SK-N-SH (cell line): ENCODE measurements around the gene HEPN1. TPM values are rescaled to one million over a fixed set of nuclear protein-coding genes. Genes with fewer than 3 reads are reported as not detected.

Experiments
- CTCF ChIA-PET: fragments of 300-600, 350-600 bp; formaldehyde crosslinking; extraction: SDS; loops from one replicate; lab custom pipeline; 2021; lab: Yijun Ruan, JAX
- POLR2A ChIA-PET: fragments of 350-600 bp; sonication (Branson Sonifier 250); formaldehyde crosslinking; extraction: SDS; loops from one replicate; lab custom pipeline; 2020; ENCODE audit warnings: antibody characterized with exemption, inconsistent platforms; lab: Yijun Ruan, JAX
- DNase-seq: peaks from one replicate; pipeline ENCODE4 v3.0.0; 2012
- H2AFZ ChIP-seq: fragments of 200-600 bp; sonication (generic); 2 replicates; pipeline ENCODE4 v1.8.1; 2016; ENCODE audit warnings: antibody characterized with exemption, mild to moderate bottlenecking, low read depth
- H3F3A ChIP-seq: fragments of 200-600 bp; sonication (generic); replicated peaks from 2 replicates; pipeline ENCODE3; 2016; ENCODE audit warnings: antibody characterized with exemption, mild to moderate bottlenecking; ENCODE audit not compliant: insufficient read depth
- H3K27ac ChIP-seq, 2 experiments: fragments of 200-500 bp in 1 of 2; fragments of 200-600 bp in 1 of 2; sonication (Bioruptor generic) in 1 of 2; sonication (generic), shearing (Covaris generic) in 1 of 2; 2 replicates each; pipeline versions ENCODE4 v1.5.1 to v1.6.1; 2014 to 2016; ENCODE audit warnings: low read depth in 2 of 2, inconsistent platforms in 1 of 2, low read length in 1 of 2, mild to moderate bottlenecking in 1 of 2, mixed read lengths in 1 of 2
- H3K27me3 ChIP-seq: fragments of 200-600 bp; sonication (generic), shearing (Covaris generic); 2 replicates; pipeline ENCODE4 v1.6.1; 2016; ENCODE audit warnings: mixed run types; ENCODE audit not compliant: insufficient read depth
- H3K36me3 ChIP-seq, 2 experiments: fragments of 200-500 bp in 1 of 2; fragments of 200-600 bp in 1 of 2; sonication (Bioruptor generic) in 1 of 2; sonication (generic) in 1 of 2; replicated peaks in 1 of 2; 2 replicates each; pipeline versions ENCODE3 to v1.5.1; 2014 to 2016; ENCODE audit warnings: low read length in 1 of 2, mild to moderate bottlenecking in 1 of 2; ENCODE audit not compliant: insufficient read depth in 2 of 2, control insufficient read depth in 1 of 2
- H3K4me1 ChIP-seq, 2 experiments: fragments of 200-500 bp in 1 of 2; fragments of 200-600 bp in 1 of 2; sonication (Bioruptor generic) in 1 of 2; sonication (generic), shearing (Covaris generic) in 1 of 2; 2 replicates each; pipeline versions ENCODE4 v1.5.1 to v1.6.1; 2014 to 2016; ENCODE audit warnings: low read depth in 1 of 2, low read length in 1 of 2, mixed run types in 1 of 2; ENCODE audit not compliant: insufficient read depth in 2 of 2, control insufficient read depth in 1 of 2
- H3K4me2 ChIP-seq: fragments of 200-600 bp; sonication (generic), shearing (Covaris generic); 2 replicates; pipeline ENCODE4 v1.6.1; 2017; ENCODE audit warnings: mixed run types
- H3K4me3 ChIP-seq, 2 experiments: fragments of 200-500 bp in 1 of 2; fragments of 200-600 bp in 1 of 2; sonication (Bioruptor generic) in 1 of 2; sonication (generic), shearing (Covaris generic) in 1 of 2; 2 replicates each; pipeline versions ENCODE4 v1.5.1 to v1.8.1; 2014 to 2016; ENCODE audit warnings: low read depth in 2 of 2, inconsistent platforms in 1 of 2, low read length in 1 of 2, mild to moderate bottlenecking in 1 of 2, mixed read lengths in 1 of 2, moderate library complexity in 1 of 2
- H3K79me2 ChIP-seq: fragments of 200-600 bp; sonication (generic); 2 replicates; pipeline ENCODE4 v1.8.1; 2017; ENCODE audit warnings: mild to moderate bottlenecking; ENCODE audit not compliant: insufficient read depth
- H3K9ac ChIP-seq: fragments of 200-600 bp; sonication (generic); 2 replicates; pipeline ENCODE4 v1.6.1; 2017; ENCODE audit warnings: mixed run types
- H3K9me2 ChIP-seq: fragments of 200-600 bp; sonication (generic); 2 replicates; pipeline ENCODE4 v1.6.1; 2017; ENCODE audit warnings: mixed run types
- H3K9me3 ChIP-seq: fragments of 200-600 bp; sonication (generic); 2 replicates; pipeline ENCODE4 v1.6.1; 2017; ENCODE audit warnings: mixed run types, mild to moderate bottlenecking, moderate library complexity
- H4K20me1 ChIP-seq: fragments of 200-600 bp; sonication (generic); 2 replicates; pipeline ENCODE4 v1.6.1; 2017; ENCODE audit warnings: mild to moderate bottlenecking, mixed run types; ENCODE audit not compliant: insufficient read depth
- CTCF ChIP-seq: fragments of 200-600 bp; sonication (generic); IDR thresholded peaks from 2 replicates; pipeline ENCODE4 v1.6.1; 2017; ENCODE audit warnings: antibody characterized with exemption, mild to moderate bottlenecking, moderate library complexity
- EP300 ChIP-seq, 2 experiments: IDR thresholded peaks; 2 replicates each; pipeline versions ENCODE4 v1.4.0 to v1.6.1; 2012; ENCODE audit warnings: borderline replicate concordance in 1 of 2, low read depth in 1 of 2, low read length in 1 of 2
- FOSL2 ChIP-seq: IDR thresholded peaks from 2 replicates; pipeline ENCODE4 v1.4.0; 2012; ENCODE audit warnings: low read depth, mild to moderate bottlenecking, moderate library complexity, borderline replicate concordance
- FOXM1 ChIP-seq: IDR thresholded peaks from 2 replicates; pipeline ENCODE4 v1.4.0; 2012; ENCODE audit warnings: low read depth, mild to moderate bottlenecking
- GATA2 ChIP-seq: sonication (generic); formaldehyde crosslinking; IDR thresholded peaks from 2 replicates; pipeline ENCODE4 v1.5.0; 2020; ENCODE audit warnings: mild to moderate bottlenecking, missing genetic modification reagents
- MAX ChIP-seq: IDR thresholded peaks from 2 replicates; pipeline ENCODE4 v1.4.0; 2012; ENCODE audit warnings: low read depth
- RAD21 ChIP-seq: IDR thresholded peaks from 2 replicates; pipeline ENCODE4 v1.6.1; 2012; ENCODE audit warnings: mild to moderate bottlenecking, low read length
- RCOR1 ChIP-seq: fragments of 150-350 bp; IDR thresholded peaks from 2 replicates; pipeline ENCODE4 v1.6.1; 2017; ENCODE audit warnings: antibody characterized with exemption, low read length
- REST ChIP-seq: IDR thresholded peaks from 2 replicates; pipeline ENCODE4 v1.6.1; 2012; ENCODE audit warnings: mild to moderate bottlenecking, low read depth, low read length, moderate library complexity
- SIN3A ChIP-seq: IDR thresholded peaks from 2 replicates; pipeline ENCODE4 v1.6.1; 2012; ENCODE audit warnings: low read depth, mild to moderate bottlenecking, low read length, moderate library complexity, borderline replicate concordance
- SMC3 ChIP-seq: IDR thresholded peaks from 2 replicates; pipeline ENCODE4 v1.6.1; 2012; ENCODE audit warnings: low read depth, low read length, improper control_type of control experiment
- TEAD4 ChIP-seq: IDR thresholded peaks from 2 replicates; pipeline ENCODE4 v1.4.0; 2012; ENCODE audit warnings: mild to moderate bottlenecking, borderline replicate concordance; ENCODE audit not compliant: insufficient read depth
- YY1 ChIP-seq: IDR thresholded peaks from 2 replicates; pipeline ENCODE4 v1.4.0; 2012; ENCODE audit warnings: low read depth, mild to moderate bottlenecking
- ZBTB33 ChIP-seq: IDR thresholded peaks from 2 replicates; pipeline ENCODE4 v1.4.0; 2012; ENCODE audit warnings: low read depth, borderline replicate concordance
- WGBS: methylation state at CpG from one replicate; pipeline ENCODE4 v1.1.6; 2017; ENCODE audit warnings: low lambda C conversion rate; 5-methylcytosine and 5-hydroxymethylcytosine counted together
- polyA plus RNA-seq, 3 experiments: library from polyadenylated mRNA; depleted of rRNA; stranded (reverse); fragments of >200 nt; gene quantifications; 2 replicates each; pipeline ENCODE4 v1.2.3, GENCODE V29; 2012

The HEPN1 gene
- polyA plus RNA-seq, 1 of the 3 experiments (the other 2 are of a cell fraction), result not detected

GRCh38 chr11:124955035-124955434 is 36.0 kb downstream of the HEPN1 start:
- Histone ChIP-seq H3K27ac (no peak overlapping the region), H3K9ac (no peak overlapping the region), H3K4me2 (peak overlapping the region; percentile 82), H3K79me2 (peaks cover 5% of the 10 kb centered on the region; the same call in 1 of the 2 replicates), H3K27me3 (no peaks in the 10 kb centered on the region), H2AFZ (peak overlapping the region; percentile 99; the same call in 1 of the 2 replicates), H3K9me2 (no peaks in the 10 kb centered on the region), H4K20me1 (no peaks in the 10 kb centered on the region), H3K4me3 (peak overlapping the region; percentile 84 to 86; a peak in 2 of 4 replicates), H3F3A (no peaks in the 10 kb centered on the region), H3K9me3 (no peaks in the 10 kb centered on the region), H3K36me3 (no peaks in the 10 kb centered on the region), H3K4me1 (peaks cover 6 to 7% of the 10 kb centered on the region in 2 experiments; a peak in 3 of 4 replicates)
- POLR2A ChIA-PET, result interaction anchor here (2.3 kb wide), 1 partner anchor 79 kb away, joined by 15 read pairs; no protein-coding TSS in a partner anchor
- TF ChIP-seq FOSL2 (no peak), SMC3 (no peak), YY1 (no peak), FOXM1 (no peak), EP300 (IDR thresholded peaks at IDR 0.05; ENCODE audit: borderline replicate concordance in 1 of 2, low read depth in 1 of 2, low read length in 1 of 2) (no peak), RAD21 (no peak)
- CTCF ChIA-PET, result interaction anchor here (1.2 to 2.7 kb wide), 3 partner anchors 20 to 88 kb away, joined by 4 to 16 read pairs (median 4); partner anchors contain the start of gene HEPACAM
- no peak for DNase-seq

- ChIA-PET POLR2A (no interaction called here), CTCF (interaction anchor here (0.7 to 3.6 kb wide), 2 partner anchors 179 to 467 kb away, joined by 3 to 21 read pairs; no protein-coding TSS in a partner anchor)
- no peaks in the 10 kb centered on the region for H3K79me2 ChIP-seq
- peaks cover 4% of the 10 kb centered on the region for H3F3A ChIP-seq
- no peaks in the 10 kb centered on the region for H4K20me1 ChIP-seq
- WGBS, result 21% methylated on average over 5 of the region's 5 CpGs
- no peak overlapping the region for H3K9ac ChIP-seq
- no peaks in the 10 kb centered on the region for H3K9me2 ChIP-seq
- no peaks in the 10 kb centered on the region for H3K9me3 ChIP-seq
- H3K4me2 ChIP-seq, result no peak overlapping the region
- no peaks in the 10 kb centered on the region for H3K36me3 ChIP-seq
- no peak overlapping the region for H2AFZ ChIP-seq
- peak; percentile 60 for DNase-seq
- no peak overlapping the region for H3K27ac ChIP-seq
- no peak for TF ChIP-seq MAX
- TF ChIP-seq SMC3, result peak; percentile 79
- TF ChIP-seq SIN3A, result no peak
- TF ChIP-seq REST, result no peak
- TF ChIP-seq RAD21, result peak; percentile 94
- no peak for TF ChIP-seq GATA2 (CRISPR knock-in tag)
- no peak for TF ChIP-seq TEAD4
- no peak for TF ChIP-seq ZBTB33
- TF ChIP-seq CTCF, result peak; percentile 84
- 0 out of 2 replicates have a peak, but pooled peaks have one; percentile 30 for TF ChIP-seq RCOR1
- TF ChIP-seq FOSL2, result no peak
- H3K4me3 ChIP-seq, result no peak overlapping the region
- H3K4me1 ChIP-seq, result no peaks in the 10 kb centered on the region
- H3K27me3 ChIP-seq, result no peaks in the 10 kb centered on the region
These were observed 43.0 kb downstream of the HEPN1 start for GRCh38 chr11:124961972-124962609.
